OCI-LY7 (cell line): ENCODE data around the gene LY6G6F. TPM values are rescaled to one million over a fixed set of nuclear protein-coding genes. Genes with fewer than 3 reads are reported as not detected.

Experiments
- BruUV-seq: library from RNA; stranded (reverse); fragments of 400-500 nt; replicated peaks from 2 replicates; lab custom pipeline; 2021; lab: Mats Ljungman, UMichigan
- CTCF ChIA-PET: fragments of 300-600 bp; sonication (Branson Sonifier 250); formaldehyde crosslinking; loops from one replicate; lab custom pipeline; 2022; ENCODE audit warnings: antibody characterized with exemption; ENCODE audit not compliant: unreplicated experiment; lab: Charles Lee
- POLR2A ChIA-PET: fragments of 300-600 bp; sonication (Branson Sonifier 250); formaldehyde crosslinking; loops from one replicate; lab custom pipeline; 2022; ENCODE audit warnings: antibody characterized with exemption; lab: Charles Lee
- DNase-seq: peaks from one replicate; pipeline ENCODE4 v3.0.0-alpha.2; 2015; ENCODE audit warnings: low spot score
- H2AFZ ChIP-seq: fragments of 200-600 bp; sonication (generic), shearing (Covaris generic); 2 replicates; pipeline ENCODE4 v1.6.1; 2014; ENCODE audit warnings: mild to moderate bottlenecking, antibody characterized with exemption, low read length, moderate library complexity
- H3K27ac ChIP-seq: fragments of 200-600 bp; sonication (generic); 2 replicates; pipeline ENCODE4 v1.5.1; 2014; ENCODE audit warnings: mixed run types, low read depth, mild to moderate bottlenecking, moderate library complexity, low read length, inconsistent platforms; ENCODE audit not compliant: poor library complexity, severe bottlenecking
- H3K36me3 ChIP-seq: fragments of 200-600 bp; sonication (generic); 2 replicates; pipeline ENCODE4 v1.6.1; 2014; ENCODE audit warnings: mild to moderate bottlenecking, antibody characterized with exemption, low read length, moderate library complexity, mixed read lengths; ENCODE audit not compliant: insufficient read depth
- H3K4me1 ChIP-seq: fragments of 200-600 bp; sonication (generic); 2 replicates; pipeline ENCODE4 v1.5.1; 2014; ENCODE audit warnings: mild to moderate bottlenecking, low read length; ENCODE audit not compliant: insufficient read depth, poor library complexity, severe bottlenecking
- H3K4me2 ChIP-seq: fragments of 200-600 bp; sonication (generic); 2 replicates; pipeline ENCODE4 v1.6.1; 2014; ENCODE audit warnings: mild to moderate bottlenecking, low read length
- H3K4me3 ChIP-seq: fragments of 200-600 bp; sonication (generic); 2 replicates; pipeline ENCODE4 v1.5.1; 2014; ENCODE audit warnings: mild to moderate bottlenecking, low read depth, low read length; ENCODE audit not compliant: poor library complexity, severe bottlenecking
- H3K79me2 ChIP-seq: fragments of 200-600 bp; sonication (generic); 2 replicates; pipeline ENCODE4 v1.6.1; 2016; ENCODE audit warnings: low read depth, mild to moderate bottlenecking, low read length, moderate library complexity, mixed read lengths; ENCODE audit not compliant: insufficient read depth
- H3K9me2 ChIP-seq: fragments of 200-600 bp; sonication (generic); 2 replicates; pipeline ENCODE4 v1.6.1; 2016; ENCODE audit warnings: mild to moderate bottlenecking, low read length, mixed read lengths; ENCODE audit not compliant: insufficient read depth
- H3K9me3 ChIP-seq: fragments of 200-600 bp; sonication (generic); 2 replicates; pipeline ENCODE4 v1.6.1; 2014; ENCODE audit warnings: mild to moderate bottlenecking, mixed run types, low read length, mixed read lengths
- H4K20me1 ChIP-seq: fragments of 200-600 bp; sonication (generic); 2 replicates; pipeline ENCODE4 v1.6.1; 2014; ENCODE audit warnings: mild to moderate bottlenecking, antibody characterized with exemption, low read length, moderate library complexity, mixed read lengths; ENCODE audit not compliant: insufficient read depth
- EZH2phosphoT487 ChIP-seq: fragments of 200-600 bp; sonication (generic); IDR thresholded peaks from 2 replicates; pipeline ENCODE4 v1.6.1; 2018; ENCODE audit warnings: low read depth, borderline replicate concordance, mild to moderate bottlenecking, mixed run types, antibody characterized with exemption, low read length, moderate library complexity, mixed read lengths
- intact Hi-C: fragments of 100-400 bp; cut with micrococcal nuclease; formaldehyde crosslinking; loops from one replicate; pipeline ENCODE4 v1.10.0; 2022; ENCODE audit not compliant: unreplicated experiment
- total RNA-seq, 2 experiments: library from RNA; depleted of rRNA in 1 of 2; stranded (reverse); fragments of >200 nt in 1 of 2; shearing (Covaris generic) in 1 of 2; gene quantifications; 2 replicates each; pipeline ENCODE4 v1.2.3, GENCODE V29; 2014 to 2022
- TF ChIP-seq, protein P1 (sequence below): fragments of 200-600 bp; sonication (generic); conservative IDR thresholded peaks from 2 replicates; pipeline ENCODE4 v1.5.1; 2014; ENCODE audit warnings: mild to moderate bottlenecking, antibody characterized with exemption, low read length, moderate library complexity, mixed read lengths

LY6G6F gene
- total RNA-seq, 2 experiments from 2014 or later = not detected

DNA sequence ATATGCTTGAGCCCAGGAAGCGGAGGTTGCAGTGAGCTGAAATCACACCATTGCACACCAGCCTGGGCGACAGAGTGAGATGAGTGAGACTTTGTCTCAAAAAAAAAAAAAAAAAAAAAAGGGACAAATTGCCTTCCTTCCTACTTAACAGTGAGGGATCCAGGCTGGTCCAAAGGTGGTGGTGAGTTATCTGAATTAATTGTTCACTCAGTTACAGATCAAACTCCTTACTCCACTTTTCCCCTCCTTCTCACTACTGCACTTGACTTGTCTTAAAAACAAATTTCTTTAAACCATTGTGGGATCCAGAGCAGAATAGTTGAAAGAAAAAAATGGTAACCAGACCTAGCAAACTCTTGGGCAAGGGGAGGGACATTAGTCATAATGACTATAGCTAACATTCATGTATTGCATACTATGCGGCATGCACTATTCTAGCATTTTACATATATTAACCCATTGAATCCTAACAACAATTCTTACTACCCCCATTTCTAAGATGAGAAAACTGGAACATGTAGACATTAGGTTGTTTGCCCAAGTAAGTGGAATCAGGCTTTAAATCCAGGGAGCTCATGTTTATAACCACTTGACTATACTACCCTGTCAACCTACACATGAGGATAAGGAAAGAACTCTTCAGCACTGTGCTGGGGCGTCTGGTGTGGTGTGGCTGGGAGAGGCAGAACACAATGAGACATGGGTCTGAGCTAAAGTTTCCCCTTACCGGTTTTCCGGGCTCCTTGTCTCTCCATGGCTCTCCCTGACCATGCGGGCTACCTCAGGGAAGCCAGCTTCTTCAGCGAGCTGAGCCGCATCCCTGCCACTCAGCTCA is 43.3 kb upstream of the LY6G6F start:
- 0 out of 2 replicates have a peak, but pooled peaks cover 3% of the 10 kb centered on the region for H4K20me1 ChIP-seq
- peak overlapping the region; percentile 99 for H3K4me3 ChIP-seq
- intact Hi-C loops = no loop called here
- H2AFZ ChIP-seq = no peak overlapping the region
- CTCF ChIA-PET = no interaction called here
- BruUV-seq = no TSS peak
- H3K79me2 ChIP-seq = peaks cover 57% of the 10 kb centered on the region
- peak overlapping the region; percentile 90 for H3K27ac ChIP-seq
- peaks cover 52% of the 10 kb centered on the region for H3K36me3 ChIP-seq
- no peaks in the 10 kb centered on the region for H3K9me3 ChIP-seq
- no peak for DNase-seq
- peaks cover 61% of the 10 kb centered on the region for H3K4me1 ChIP-seq
- H3K9me2 ChIP-seq = no peaks in the 10 kb centered on the region
- POLR2A ChIA-PET = interaction anchor here (0.6 to 2.0 kb wide), 11 partner anchors 10 to 261 kb away, joined by 3 to 10 read pairs (median 4); partner anchors contain the start of gene HSPA1B
- TF ChIP-seq EZH2phosphoT487 = no peak
- TF ChIP-seq, protein P1, sequence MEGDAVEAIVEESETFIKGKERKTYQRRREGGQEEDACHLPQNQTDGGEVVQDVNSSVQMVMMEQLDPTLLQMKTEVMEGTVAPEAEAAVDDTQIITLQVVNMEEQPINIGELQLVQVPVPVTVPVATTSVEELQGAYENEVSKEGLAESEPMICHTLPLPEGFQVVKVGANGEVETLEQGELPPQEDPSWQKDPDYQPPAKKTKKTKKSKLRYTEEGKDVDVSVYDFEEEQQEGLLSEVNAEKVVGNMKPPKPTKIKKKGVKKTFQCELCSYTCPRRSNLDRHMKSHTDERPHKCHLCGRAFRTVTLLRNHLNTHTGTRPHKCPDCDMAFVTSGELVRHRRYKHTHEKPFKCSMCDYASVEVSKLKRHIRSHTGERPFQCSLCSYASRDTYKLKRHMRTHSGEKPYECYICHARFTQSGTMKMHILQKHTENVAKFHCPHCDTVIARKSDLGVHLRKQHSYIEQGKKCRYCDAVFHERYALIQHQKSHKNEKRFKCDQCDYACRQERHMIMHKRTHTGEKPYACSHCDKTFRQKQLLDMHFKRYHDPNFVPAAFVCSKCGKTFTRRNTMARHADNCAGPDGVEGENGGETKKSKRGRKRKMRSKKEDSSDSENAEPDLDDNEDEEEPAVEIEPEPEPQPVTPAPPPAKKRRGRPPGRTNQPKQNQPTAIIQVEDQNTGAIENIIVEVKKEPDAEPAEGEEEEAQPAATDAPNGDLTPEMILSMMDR = no peak
- peak overlapping the region; percentile 97 for H3K4me2 ChIP-seq

DNA sequence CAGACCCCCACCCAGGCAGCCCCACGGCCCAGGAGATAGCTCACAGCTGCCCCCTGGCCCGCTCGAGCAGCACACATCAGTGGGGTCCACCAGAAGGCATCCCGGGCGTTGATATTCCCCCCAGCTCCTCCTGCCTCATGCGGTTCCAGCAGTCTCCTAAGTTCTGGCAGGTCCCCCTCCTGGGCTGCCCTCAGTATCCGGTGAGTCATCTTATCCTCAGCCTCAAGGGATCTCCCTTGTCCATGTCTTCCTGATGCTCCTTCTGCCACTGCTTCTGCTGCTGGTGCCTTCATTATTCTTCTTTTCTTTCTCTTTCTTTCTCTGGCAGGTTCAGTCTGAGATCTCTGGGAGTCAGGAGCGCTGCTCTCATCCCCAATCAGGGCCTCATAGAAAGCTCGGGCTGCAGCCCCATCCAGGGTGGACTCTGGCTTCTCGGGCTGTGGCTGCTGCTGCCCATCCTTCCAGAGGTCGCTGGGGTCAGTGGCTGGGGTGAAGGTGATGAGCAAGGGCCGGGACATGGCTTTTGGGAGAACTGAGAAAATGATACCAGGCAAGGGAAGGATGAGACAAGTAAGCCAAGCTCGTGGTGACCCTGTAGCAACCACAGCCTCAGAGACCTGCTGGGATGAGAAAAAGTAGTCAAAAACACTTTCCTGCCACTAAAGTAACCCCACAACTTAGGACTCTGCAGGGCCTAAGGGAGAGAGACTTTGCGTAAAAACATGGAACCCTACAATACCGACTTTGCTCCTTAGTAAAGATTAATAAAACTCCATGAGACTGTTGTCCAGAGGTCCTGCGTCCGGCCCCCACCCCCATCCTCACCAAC is 42.5 kb upstream of the LY6G6F start:
- peak; percentile 19 for DNase-seq
- no peaks in the 10 kb centered on the region for H3K9me3 ChIP-seq
- H3K79me2 ChIP-seq = peaks cover 62% of the 10 kb centered on the region
- ChIA-PET CTCF (interaction anchor here (0.7 kb wide), 1 partner anchor 238 kb away, joined by 3 read pairs; no protein-coding TSS in a partner anchor), POLR2A (interaction anchor here (0.6 to 2.0 kb wide), 12 partner anchors 9 to 294 kb away, joined by 3 to 10 read pairs (median 4); partner anchors contain the start of genes APOM, HSPA1B, LSM2 and NEU1)
- H3K4me1 ChIP-seq = peaks cover 53% of the 10 kb centered on the region
- TF ChIP-seq EZH2phosphoT487 = no peak
- TF ChIP-seq, protein P1 = peak; percentile 53
- H3K36me3 ChIP-seq = peaks cover 60% of the 10 kb centered on the region
- H3K4me3 ChIP-seq = peak overlapping the region; percentile 99
- peak overlapping the region; percentile 2; the same call in 1 of the 2 replicates for H2AFZ ChIP-seq
- TSS peak; percentile 81 for BruUV-seq
- intact Hi-C loops = loop anchor here (2.0 kb wide), 1 partner anchor 171 kb away; no protein-coding TSS in a partner anchor
- H3K4me2 ChIP-seq = peak overlapping the region; percentile 97
- 0 out of 2 replicates have a peak, but pooled peaks cover 3% of the 10 kb centered on the region for H4K20me1 ChIP-seq
- H3K9me2 ChIP-seq = no peaks in the 10 kb centered on the region
- H3K27ac ChIP-seq = peak overlapping the region; percentile 90
